ENCODE results near the gene TAS2R19.
"Not testable (repeated sequence)": the region's sequence is repeated elsewhere in the genome, so short reads cannot be mapped to it uniquely, and the experiment has no call there.

Gene TAS2R19

GRCh38 chr12:11022520-11022919 lies at the start of gene TAS2R19:
TAS2R19 (minus strand) TSS chr12:11022620; CDS start chr12:11022571, 49 bp downstream.
- DNase-seq: no peak

GRCh38 chr12:11071414-11071813 lies 49.0 kb upstream of the TAS2R19 start:
- no peak for DNase-seq

- DNase-seq: no peak
Observed at GRCh38 chr12:11070999-11071398, 48.6 kb upstream of the TAS2R19 start.

- no peak for DNase-seq
Observed at GRCh38 chr12:11069854-11070365, 47.5 kb upstream of the TAS2R19 start.

- DNase-seq: no peak
Observed at GRCh38 chr12:11067514-11067913, 45.1 kb upstream of the TAS2R19 start.

- DNase-seq: not testable (repeated sequence)
Observed at GRCh38 chr12:11062194-11062593, 39.8 kb upstream of the TAS2R19 start, which contains the start of gene TAS2R46. TAS2R46 (minus strand) TSS chr12:11062294; CDS start chr12:11062294, 0 bp downstream.

- DNase-seq: no peak
Observed at GRCh38 chr12:11059784-11060183, 37.4 kb upstream of the TAS2R19 start.

- no peak for DNase-seq
Observed at GRCh38 chr12:11059041-11059440, 36.6 kb upstream of the TAS2R19 start.

GRCh38 chr12:11055306-11055705 lies 32.9 kb upstream of the TAS2R19 start:
- DNase-seq: no peak

- not testable (repeated sequence) for DNase-seq
Observed at GRCh38 chr12:11049806-11050531, 27.5 kb upstream of the TAS2R19 start.

- not testable (repeated sequence) for DNase-seq
Observed at GRCh38 chr12:11041366-11041765, 18.9 kb upstream of the TAS2R19 start.

- no peak for DNase-seq
Observed at GRCh38 chr12:11040162-11040561, 17.7 kb upstream of the TAS2R19 start.

GRCh38 chr12:11039171-11039570 lies 16.8 kb upstream of the TAS2R19 start:
- DNase-seq: no peak

GRCh38 chr12:11033959-11034358 lies 11.5 kb upstream of the TAS2R19 start:
- not testable (repeated sequence) for DNase-seq

- DNase-seq: no peak
Observed at GRCh38 chr12:11031307-11031706, 8.9 kb upstream of the TAS2R19 start, which contains the start of gene TAS2R31. TAS2R31 (minus strand) TSS chr12:11031407; CDS start chr12:11031335, 72 bp downstream.

GRCh38 chr12:11026118-11026517 lies 3.7 kb upstream of the TAS2R19 start:
- no peak for DNase-seq

- no peak for DNase-seq
Observed at GRCh38 chr12:11023387-11023786, 967 bp upstream of the TAS2R19 start.

- no peak for DNase-seq
Observed at GRCh38 chr12:11016937-11017336, 5.5 kb downstream of the TAS2R19 start.

GRCh38 chr12:11015775-11016430 lies 6.5 kb downstream of the TAS2R19 start:
- DNase-seq: no peak

- DNase-seq: no peak
Observed at GRCh38 chr12:11014234-11014633, 8.2 kb downstream of the TAS2R19 start.

GRCh38 chr12:11007608-11008007 lies 14.8 kb downstream of the TAS2R19 start:
- DNase-seq: no peak

GRCh38 chr12:10998204-10998603 lies 24.2 kb downstream of the TAS2R19 start, which contains the start of gene TAS2R20:
TAS2R20 (minus strand) TSS chr12:10998304; CDS start chr12:10997875, 429 bp downstream.
- no peak for DNase-seq

- DNase-seq: no peak
Observed at GRCh38 chr12:10994307-10994706, 28.1 kb downstream of the TAS2R19 start.

- DNase-seq: no peak
Observed at GRCh38 chr12:10989107-10989506, 33.3 kb downstream of the TAS2R19 start.

All from CD4-positive, alpha-beta T cell treated with Interleukin-4 for 1 hour (primary cell).